HepG2 (cell line): ENCODE results near the gene CCN2. TPM values are rescaled to one million over a fixed set of nuclear protein-coding genes. Genes with fewer than 3 reads are reported as not detected.
"Not testable (repeated sequence)": the region's sequence is repeated elsewhere in the genome, so short reads cannot be mapped to it uniquely, and the experiment has no call there.

Source experiments
- ATAC-seq: fragments of 200-7000 bp; cut with Tn5 transposase; 3 replicates; pipeline ENCODE4 v1.9.1; 2020; ENCODE audit warnings: mild to moderate bottlenecking, moderate library complexity
- BruUV-seq: library from RNA; stranded (reverse); fragments of 400-500 nt; replicated peaks from 2 replicates; lab custom pipeline; 2021; lab: Mats Ljungman, UMichigan
- CTCF ChIA-PET: fragments of 300-600 bp; formaldehyde crosslinking; extraction: SDS; loops from one replicate; lab custom pipeline; 2021; ENCODE audit warnings: low total read pairs, inconsistent platforms, low intra/inter-chr PET ratio; lab: Yijun Ruan, JAX
- POLR2A ChIA-PET: fragments of 350-600 bp; sonication (Branson Sonifier 250); formaldehyde crosslinking; loops from one replicate; lab custom pipeline; 2020; ENCODE audit warnings: antibody characterized with exemption, inconsistent platforms; lab: Yijun Ruan, JAX
- DNase-seq: peaks from one replicate; pipeline ENCODE4 v3.0.0-alpha.2; 2015; ENCODE audit warnings: low spot score
- FAIRE-seq: peaks from 3 replicates; lab custom pipeline; 2011; peaks lifted over from hg19 to GRCh38; lab: Jason Lieb, UNC
- H2AFZ ChIP-seq: one replicate; pipeline ENCODE4 v1.6.1; 2011; ENCODE audit warnings: low read length, inconsistent platforms
- H3K27ac ChIP-seq: fragments of 300-600 bp; 3 replicates; pipeline ENCODE4 v1.8.0; 2011; ENCODE audit warnings: mixed run types, mild to moderate bottlenecking, mixed read lengths, low read length, inconsistent platforms; ENCODE audit not compliant: insufficient read depth; ENCODE audit errors: extremely low read length
- H3K27me3 ChIP-seq, 2 experiments: fragments of 200-600 bp in 1 of 2; 2 replicates in 1 of 2; 3 replicates in 1 of 2; pipeline versions ENCODE4 v1.6.0 to v1.8.0; 2011; ENCODE audit warnings: low read length in 2 of 2, mild to moderate bottlenecking in 2 of 2, moderate library complexity in 2 of 2, inconsistent platforms in 1 of 2; ENCODE audit not compliant: insufficient read depth in 2 of 2, control insufficient read depth in 1 of 2
- H3K36me3 ChIP-seq, 2 experiments: fragments of 200-600 bp in 1 of 2; replicated peaks in 1 of 2; 2 replicates in 1 of 2; 3 replicates in 1 of 2; pipeline versions ENCODE4 v1.5.1 to v1.8.0; 2011; ENCODE audit warnings: low read length in 2 of 2, inconsistent platforms in 1 of 2; ENCODE audit not compliant: insufficient read depth in 2 of 2, control insufficient read depth in 1 of 2
- H3K4me1 ChIP-seq: 2 replicates; pipeline ENCODE4 v1.5.1; 2012; ENCODE audit warnings: low read length, inconsistent platforms; ENCODE audit not compliant: insufficient read depth
- H3K4me2 ChIP-seq: 2 replicates; pipeline ENCODE4 v1.6.0; 2011; ENCODE audit warnings: low read depth, low read length, inconsistent platforms
- H3K4me3 ChIP-seq, 3 experiments: fragments of 200-600 bp in 1 of 3; sonication (generic), shearing (Covaris generic) in 1 of 3; replicated peaks in 1 of 3; 2 replicates each; pipeline ENCODE4 v1.5.1; 2011 to 2016; ENCODE audit warnings: low read length in 3 of 3, inconsistent platforms in 2 of 3, low read depth in 2 of 3, mild to moderate bottlenecking in 2 of 3, control low read depth in 1 of 3, mixed read lengths in 1 of 3; ENCODE audit not compliant: insufficient read depth in 1 of 3
- H3K79me2 ChIP-seq: one replicate; pipeline ENCODE4 v1.6.1; 2011; ENCODE audit warnings: low read length, inconsistent platforms; ENCODE audit not compliant: insufficient read depth
- H3K9ac ChIP-seq: 2 replicates; pipeline ENCODE4 v1.6.0; 2011; ENCODE audit warnings: mild to moderate bottlenecking, low read depth, low read length, inconsistent platforms; ENCODE audit not compliant: insufficient read depth
- H3K9me3 ChIP-seq: 2 replicates; pipeline ENCODE4 v1.5.1; 2012; ENCODE audit warnings: mild to moderate bottlenecking, low read length
- H4K20me1 ChIP-seq: 2 replicates; pipeline ENCODE4 v1.6.0; 2011; ENCODE audit warnings: inconsistent platforms, mild to moderate bottlenecking, low read length, moderate library complexity; ENCODE audit not compliant: insufficient read depth
- CTCF ChIP-seq: sonication (generic); formaldehyde crosslinking; IDR thresholded peaks from 2 replicates; pipeline ENCODE4 v1.5.0; 2020; ENCODE audit warnings: mild to moderate bottlenecking, missing genetic modification reagents, moderate library complexity
- IKZF4 ChIP-seq: sonication (generic); formaldehyde crosslinking; IDR thresholded peaks from 2 replicates; pipeline ENCODE4 v1.5.1; 2020; ENCODE audit warnings: borderline replicate concordance, mild to moderate bottlenecking, low read depth, missing genetic modification reagents; ENCODE audit errors: not compliant biosample characterization
- SMAD3 ChIP-seq: sonication (generic); formaldehyde crosslinking; IDR thresholded peaks from 2 replicates; pipeline ENCODE4 v1.4.0; 2020; ENCODE audit warnings: missing genetic modification reagents
- WGBS: methylation state at CpG from one replicate; pipeline ENCODE4 v1.1.6; 2017; ENCODE audit warnings: low lambda C conversion rate; 5-methylcytosine and 5-hydroxymethylcytosine counted together
- in situ Hi-C: cut with HindIII; loops from 2 replicates; pipeline ENCODE4 v1.10.0; 2017; ENCODE audit warnings: low pct_unique_long_range_greater_than_20kb; ENCODE audit not compliant: extremely low pct_ligation_motif_present
- intact Hi-C: fragments of 100-400 bp; cut with micrococcal nuclease; formaldehyde crosslinking; loops from one replicate; pipeline ENCODE4 v1.10.0; 2022; ENCODE audit not compliant: unreplicated experiment
- polyA plus RNA-seq, 8 experiments: library from polyadenylated mRNA; depleted of rRNA in 3 of 8; stranded (reverse) in 7 of 8; unstranded in 1 of 8; fragments of >200 nt; fragmentation: Illumina TruSeq in 4 of 8; extraction: Trizol in 4 of 8; gene quantifications; 2 replicates each; pipeline versions ENCODE4 v1.2.1 to v1.2.3, GENCODE V29; 2011 to 2016; ENCODE audit warnings: low read depth in 4 of 8, missing spikeins in 1 of 8, mixed read lengths in 1 of 8; ENCODE audit not compliant: insufficient read depth in 1 of 8
- total RNA-seq, 5 experiments: library from RNA; depleted of rRNA; stranded (reverse); fragments of >200 nt; fragmentation: Illumina TruSeq; extraction: Trizol; gene quantifications; 2 replicates each; pipeline ENCODE4 v1.2.3, GENCODE V29; 2016; ENCODE audit warnings: low read depth in 1 of 5

CCN2 gene
- total and polyA plus RNA-seq, 2 of the 13 experiments (the other 11 are each of a cell fraction or from before 2014, with no cell fraction given), result 34.7 to 316 TPM

- no TSS peak for BruUV-seq
- H3K4me2 ChIP-seq, result no peak overlapping the region
- H3K9me3 ChIP-seq, result no peaks in the 10 kb centered on the region
- H3K9ac ChIP-seq, result no peak overlapping the region
- POLR2A ChIA-PET, result no interaction called here
- no peak overlapping the region for H2AFZ ChIP-seq
- DNase-seq, result no peak
- FAIRE-seq, result no peak
- in situ Hi-C loops, result loop anchor here (5.0 kb wide), 1 partner anchor 380 kb away; no protein-coding TSS in a partner anchor
- no peaks in the 10 kb centered on the region for H3K79me2 ChIP-seq
- peaks cover 23% of the 10 kb centered on the region; the same call in 1 of the 2 replicates for H3K4me1 ChIP-seq
- WGBS, result 26% methylated on average over 2 of the region's 2 CpGs
- ATAC-seq, result no peak
- no peak overlapping the region for H3K4me3 ChIP-seq
- TF ChIP-seq CTCF (CRISPR knock-in tag), result no peak
- TF ChIP-seq SMAD3 (CRISPR knock-in tag), result no peak
- TF ChIP-seq IKZF4, result no peak
- TF ChIP-seq, all 625 proteins: peak for 0
- no peak overlapping the region for H3K27ac ChIP-seq
- no peaks in the 10 kb centered on the region for H3K27me3 ChIP-seq
- no peaks in the 10 kb centered on the region for H3K36me3 ChIP-seq
- intact Hi-C loops, result loop anchor here (5.0 kb wide), 1 partner anchor 360 kb away; no protein-coding TSS in a partner anchor
- CTCF ChIA-PET, result no interaction called here
- no peaks in the 10 kb centered on the region for H4K20me1 ChIP-seq
These were observed 34.3 kb downstream of the CCN2 start for GRCh38 chr6:131916847-131917246.

DNA sequence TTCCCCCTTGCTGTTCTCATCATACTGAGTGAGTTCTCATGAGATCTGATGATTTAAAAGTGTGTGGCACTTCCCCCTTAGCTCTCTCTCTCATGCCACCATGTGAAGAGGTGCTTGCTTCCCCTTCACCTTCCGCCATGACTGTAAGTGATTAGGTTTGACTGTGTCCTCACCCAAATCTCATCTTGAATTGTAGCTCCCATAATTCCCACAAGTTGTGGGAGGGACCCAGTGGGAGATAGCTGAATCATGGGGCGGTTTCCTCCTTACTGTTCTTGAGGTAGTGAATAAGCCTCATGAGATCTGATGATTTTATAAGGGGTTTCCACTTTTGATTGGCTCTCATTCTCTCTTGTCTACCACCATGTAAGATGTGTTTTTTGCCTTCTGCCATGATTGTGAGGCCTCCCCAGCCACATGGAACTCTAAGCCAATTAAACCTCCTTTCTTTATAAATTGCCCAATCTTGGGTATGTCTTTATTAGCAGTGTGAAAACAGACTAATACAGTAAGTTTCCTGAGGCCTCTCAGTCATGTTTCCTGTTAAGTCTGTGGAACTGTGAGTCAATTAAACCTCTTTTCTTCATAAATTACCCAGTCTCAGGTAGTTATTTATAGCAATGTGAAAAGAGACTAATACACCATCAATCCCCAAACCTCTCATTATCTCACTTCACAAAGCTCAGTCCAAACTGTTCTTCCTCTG lies 34.9 kb downstream of the CCN2 start:
- POLR2A ChIA-PET, result interaction anchor here (1.4 kb wide), 1 partner anchor 72 kb away, joined by 3 read pairs; no protein-coding TSS in a partner anchor
- 89% methylated on average over 2 of the region's 2 CpGs for WGBS
- intact Hi-C loops, result loop anchor here (5.0 kb wide), 1 partner anchor 361 kb away; no protein-coding TSS in a partner anchor
- DNase-seq, H3K27ac ChIP-seq, H3K4me3 ChIP-seq, ATAC-seq, H3K27me3 ChIP-seq, H4K20me1 ChIP-seq, FAIRE-seq, H2AFZ ChIP-seq, BruUV-seq, H3K4me2 ChIP-seq, H3K9ac ChIP-seq, H3K36me3 ChIP-seq, H3K79me2 ChIP-seq, H3K9me3 ChIP-seq: not testable (repeated sequence)
- peaks cover 23% of the 10 kb centered on the region; the same call in 1 of the 2 replicates for H3K4me1 ChIP-seq
- CTCF ChIA-PET, result interaction anchor here (1.6 to 2.8 kb wide), 2 partner anchors 302 to 382 kb away, joined by 9 to 15 read pairs; no protein-coding TSS in a partner anchor
- in situ Hi-C loops, result loop anchor here (5.0 kb wide), 1 partner anchor 381 kb away; no protein-coding TSS in a partner anchor
